NCI-H69 (cell line): ENCODE data around the gene THRA.

Source experiments
- DNase-seq: peaks from one replicate; lab custom pipeline; 2025; lab: John Stamatoyannopoulos, UW

THRA gene

GRCh38 chr17:40084477-40084876, 21.7 kb downstream of the THRA start:
- DNase-seq, result no peak

GRCh38 chr17:40086150-40087044, 23.6 kb downstream of the THRA start:
- DNase-seq, result peak; percentile 43

- DNase-seq, result no peak
Measured at GRCh38 chr17:40087049-40087794, 24.5 kb downstream of the THRA start.

- DNase-seq, result no peak
Measured at GRCh38 chr17:40087903-40088718, 25.3 kb downstream of the THRA start.

GRCh38 chr17:40089077-40089895, 26.5 kb downstream of the THRA start:
- DNase-seq, result no peak

- DNase-seq, result no peak
Measured at GRCh38 chr17:40090237-40091119, 27.7 kb downstream of the THRA start.

GRCh38 chr17:40091691-40092397, 29.1 kb downstream of the THRA start:
- no peak for DNase-seq

- no peak for DNase-seq
Measured at GRCh38 chr17:40092581-40092980, 29.8 kb downstream of the THRA start.

GRCh38 chr17:40093005-40093579, 30.3 kb downstream of the THRA start:
- no peak for DNase-seq

GRCh38 chr17:40093580-40094201, 30.9 kb downstream of the THRA start:
- no peak for DNase-seq

- DNase-seq, result no peak
Measured at GRCh38 chr17:40094874-40095273, 32.1 kb downstream of the THRA start.

GRCh38 chr17:40095351-40095943, 32.7 kb downstream of the THRA start:
- DNase-seq, result no peak

- no peak for DNase-seq
Measured at GRCh38 chr17:40095944-40096791, 33.4 kb downstream of the THRA start.

GRCh38 chr17:40097087-40097486, 34.3 kb downstream of the THRA start:
- DNase-seq, result no peak

GRCh38 chr17:40097931-40098845, 35.4 kb downstream of the THRA start:
- no peak for DNase-seq

- peak; percentile 94 for DNase-seq
Measured at GRCh38 chr17:40098846-40099618, 36.3 kb downstream of the THRA start.
